ENCODE results near the gene FNDC3A. TPM values are rescaled to one million over a fixed set of nuclear protein-coding genes. Genes with fewer than 3 reads are reported as not detected.

FNDC3A gene
- total RNA-seq, 1 donor from 2014 or later = 51.9 TPM

DNA sequence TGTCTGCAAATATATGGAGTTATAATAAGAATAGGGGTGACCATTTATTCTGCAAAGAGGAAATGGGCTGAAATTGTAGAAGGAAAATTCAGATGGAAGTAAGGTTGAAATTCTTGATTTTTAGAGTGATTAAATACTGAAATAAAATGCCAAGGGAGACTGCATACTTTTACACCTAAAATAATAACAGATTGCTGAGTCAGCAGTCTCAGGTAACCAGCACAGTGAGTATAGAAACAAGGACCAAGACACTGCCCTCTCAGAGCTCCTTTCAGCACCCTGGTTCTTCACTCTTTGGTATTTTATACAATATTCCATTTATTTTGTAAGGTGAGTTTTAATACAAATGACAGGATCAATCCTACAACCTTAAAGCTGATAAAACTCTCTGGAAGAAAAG, 195.6 kb downstream of the FNDC3A start:
- Mint-ChIP-seq H3K27me3 (ENCODE audit: unreplicated experiment) (no peaks in the 10 kb centered on the region), H3K27ac (ENCODE audit: unreplicated experiment) (no peak overlapping the region), H3K4me3 (ENCODE audit: unreplicated experiment) (no peak overlapping the region), H3K9me3 (ENCODE audit: unreplicated experiment) (no peaks in the 10 kb centered on the region), H3K36me3 (ENCODE audit: unreplicated experiment) (peaks cover 49% of the 10 kb centered on the region), H3K4me1 (ENCODE audit: unreplicated experiment) (no peaks in the 10 kb centered on the region)
- DNase-seq (ENCODE audit: extremely low spot score, unreplicated experiment) = no peak
- TF ChIP-seq, protein P1, sequence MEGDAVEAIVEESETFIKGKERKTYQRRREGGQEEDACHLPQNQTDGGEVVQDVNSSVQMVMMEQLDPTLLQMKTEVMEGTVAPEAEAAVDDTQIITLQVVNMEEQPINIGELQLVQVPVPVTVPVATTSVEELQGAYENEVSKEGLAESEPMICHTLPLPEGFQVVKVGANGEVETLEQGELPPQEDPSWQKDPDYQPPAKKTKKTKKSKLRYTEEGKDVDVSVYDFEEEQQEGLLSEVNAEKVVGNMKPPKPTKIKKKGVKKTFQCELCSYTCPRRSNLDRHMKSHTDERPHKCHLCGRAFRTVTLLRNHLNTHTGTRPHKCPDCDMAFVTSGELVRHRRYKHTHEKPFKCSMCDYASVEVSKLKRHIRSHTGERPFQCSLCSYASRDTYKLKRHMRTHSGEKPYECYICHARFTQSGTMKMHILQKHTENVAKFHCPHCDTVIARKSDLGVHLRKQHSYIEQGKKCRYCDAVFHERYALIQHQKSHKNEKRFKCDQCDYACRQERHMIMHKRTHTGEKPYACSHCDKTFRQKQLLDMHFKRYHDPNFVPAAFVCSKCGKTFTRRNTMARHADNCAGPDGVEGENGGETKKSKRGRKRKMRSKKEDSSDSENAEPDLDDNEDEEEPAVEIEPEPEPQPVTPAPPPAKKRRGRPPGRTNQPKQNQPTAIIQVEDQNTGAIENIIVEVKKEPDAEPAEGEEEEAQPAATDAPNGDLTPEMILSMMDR (IDR thresholded peaks at IDR 0.05) = no peak

DNA sequence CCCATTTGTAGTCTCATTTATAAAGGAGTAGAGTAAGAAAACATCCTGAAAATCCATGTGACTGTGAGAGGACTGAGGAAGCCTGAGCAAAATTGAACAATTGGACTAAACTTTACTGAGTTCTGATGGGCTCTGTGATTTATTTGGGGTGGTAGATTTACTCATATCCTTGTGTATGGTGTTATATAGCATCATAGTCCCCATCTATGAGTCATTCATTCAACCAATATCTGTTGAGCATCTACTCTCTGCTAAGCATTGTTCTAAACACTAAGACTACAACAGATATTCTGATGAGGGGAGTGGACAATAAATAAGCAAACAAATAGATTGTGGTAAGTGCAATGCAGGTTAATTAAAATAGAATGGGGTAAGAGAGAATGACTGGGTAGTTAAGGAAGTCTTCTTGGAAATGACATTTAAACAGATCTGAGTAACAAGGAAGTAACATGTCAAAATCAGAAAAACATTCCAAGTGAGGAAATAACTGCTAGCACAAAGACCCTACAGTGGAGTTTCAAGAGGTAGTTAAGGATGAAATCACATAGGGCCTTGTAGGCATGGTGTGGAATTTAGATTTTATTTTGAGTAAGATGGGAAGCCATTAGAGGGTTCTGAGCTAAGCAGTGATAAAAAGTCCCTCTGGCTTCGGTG, 208.1 kb downstream of the FNDC3A start:
- TF ChIP-seq, protein P1 (IDR thresholded peaks at IDR 0.05) = no peak

DNA sequence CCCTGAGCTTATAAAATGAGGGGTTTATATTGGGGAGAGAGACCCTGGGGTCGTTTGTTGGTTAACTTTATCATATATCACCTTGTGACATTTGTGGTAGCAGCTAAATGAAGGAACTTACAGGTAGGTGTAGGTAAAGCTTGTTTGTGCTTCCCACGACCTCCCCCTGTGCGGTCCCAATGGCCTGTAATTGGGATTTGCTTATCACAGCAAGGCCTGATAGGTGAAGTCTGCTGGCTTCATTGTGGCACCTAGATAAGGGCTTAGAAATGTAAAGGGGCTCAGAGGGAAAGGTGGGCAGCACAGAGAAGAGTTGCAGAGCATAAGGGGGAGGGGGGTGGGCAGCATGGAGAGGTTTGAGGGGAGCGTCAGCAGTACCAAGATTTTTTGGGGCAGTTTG, 208.9 kb downstream of the FNDC3A start:
- H3K36me3 Mint-ChIP-seq (ENCODE audit: unreplicated experiment) = peaks cover 43% of the 10 kb centered on the region
- no peak for DNase-seq (ENCODE audit: extremely low spot score, unreplicated experiment)
- TF ChIP-seq, protein P1 (IDR thresholded peaks at IDR 0.05) = no peak
- no peaks in the 10 kb centered on the region for H3K27me3 Mint-ChIP-seq (ENCODE audit: unreplicated experiment)
- no peak overlapping the region for H3K27ac Mint-ChIP-seq (ENCODE audit: unreplicated experiment)
- no peaks in the 10 kb centered on the region for H3K9me3 Mint-ChIP-seq (ENCODE audit: unreplicated experiment)
- H3K4me1 Mint-ChIP-seq (ENCODE audit: unreplicated experiment) = no peaks in the 10 kb centered on the region
- H3K4me3 Mint-ChIP-seq (ENCODE audit: unreplicated experiment) = no peak overlapping the region

More for the DNA sequence above, 208.1 kb downstream of the FNDC3A start:
- Mint-ChIP-seq H3K27ac (ENCODE audit: unreplicated experiment) (no peak overlapping the region), H3K27me3 (ENCODE audit: unreplicated experiment) (no peaks in the 10 kb centered on the region), H3K4me1 (ENCODE audit: unreplicated experiment) (no peaks in the 10 kb centered on the region), H3K36me3 (ENCODE audit: unreplicated experiment) (peaks cover 48% of the 10 kb centered on the region), H3K4me3 (ENCODE audit: unreplicated experiment) (no peak overlapping the region), H3K9me3 (ENCODE audit: unreplicated experiment) (no peaks in the 10 kb centered on the region)
- DNase-seq (ENCODE audit: extremely low spot score, unreplicated experiment) = no peak

GRCh38 chr13:49185264-49185663, 209.6 kb downstream of the FNDC3A start:
- DNase-seq (ENCODE audit: extremely low spot score, unreplicated experiment) = no peak
- Mint-ChIP-seq H3K4me3 (ENCODE audit: unreplicated experiment) (no peak overlapping the region), H3K27ac (ENCODE audit: unreplicated experiment) (no peak overlapping the region)

GRCh38 chr13:49190901-49191300, 215.2 kb downstream of the FNDC3A start:
- DNase-seq (ENCODE audit: extremely low spot score, unreplicated experiment) = no peak
- no peaks in the 10 kb centered on the region for H3K27me3 Mint-ChIP-seq (ENCODE audit: unreplicated experiment)
- H3K27ac Mint-ChIP-seq (ENCODE audit: unreplicated experiment) = no peak overlapping the region
- no peaks in the 10 kb centered on the region for H3K9me3 Mint-ChIP-seq (ENCODE audit: unreplicated experiment)
- H3K4me3 Mint-ChIP-seq (ENCODE audit: unreplicated experiment) = no peak overlapping the region
- no peaks in the 10 kb centered on the region for H3K4me1 Mint-ChIP-seq (ENCODE audit: unreplicated experiment)
- H3K36me3 Mint-ChIP-seq (ENCODE audit: unreplicated experiment) = peaks cover 52% of the 10 kb centered on the region
- TF ChIP-seq, protein P1 (IDR thresholded peaks at IDR 0.05) = no peak

More at GRCh38 chr13:49185264-49185663, 209.6 kb downstream of the FNDC3A start:
- Mint-ChIP-seq H3K9me3 (ENCODE audit: unreplicated experiment) (no peaks in the 10 kb centered on the region), H3K27me3 (ENCODE audit: unreplicated experiment) (no peaks in the 10 kb centered on the region), H3K36me3 (ENCODE audit: unreplicated experiment) (peaks cover 39% of the 10 kb centered on the region), H3K4me1 (ENCODE audit: unreplicated experiment) (no peaks in the 10 kb centered on the region)
- TF ChIP-seq, protein P1 (IDR thresholded peaks at IDR 0.05) = no peak
